GM19239 (cell line): ENCODE data around the gene NOL3.
"Not testable (repeated sequence)": the region's sequence is repeated elsewhere in the genome, so short reads cannot be mapped to it uniquely, and the experiment has no call there.

Experiments used
- DNase-seq: peaks from one replicate; pipeline ENCODE4 v3.0.0; 2011; ENCODE audit warnings: low spot score; ENCODE audit not compliant: insufficient read length
- FAIRE-seq: peaks from 2 replicates; lab custom pipeline; 2011; peaks lifted over from hg19 to GRCh38; lab: Jason Lieb, UNC

The NOL3 gene

DNA sequence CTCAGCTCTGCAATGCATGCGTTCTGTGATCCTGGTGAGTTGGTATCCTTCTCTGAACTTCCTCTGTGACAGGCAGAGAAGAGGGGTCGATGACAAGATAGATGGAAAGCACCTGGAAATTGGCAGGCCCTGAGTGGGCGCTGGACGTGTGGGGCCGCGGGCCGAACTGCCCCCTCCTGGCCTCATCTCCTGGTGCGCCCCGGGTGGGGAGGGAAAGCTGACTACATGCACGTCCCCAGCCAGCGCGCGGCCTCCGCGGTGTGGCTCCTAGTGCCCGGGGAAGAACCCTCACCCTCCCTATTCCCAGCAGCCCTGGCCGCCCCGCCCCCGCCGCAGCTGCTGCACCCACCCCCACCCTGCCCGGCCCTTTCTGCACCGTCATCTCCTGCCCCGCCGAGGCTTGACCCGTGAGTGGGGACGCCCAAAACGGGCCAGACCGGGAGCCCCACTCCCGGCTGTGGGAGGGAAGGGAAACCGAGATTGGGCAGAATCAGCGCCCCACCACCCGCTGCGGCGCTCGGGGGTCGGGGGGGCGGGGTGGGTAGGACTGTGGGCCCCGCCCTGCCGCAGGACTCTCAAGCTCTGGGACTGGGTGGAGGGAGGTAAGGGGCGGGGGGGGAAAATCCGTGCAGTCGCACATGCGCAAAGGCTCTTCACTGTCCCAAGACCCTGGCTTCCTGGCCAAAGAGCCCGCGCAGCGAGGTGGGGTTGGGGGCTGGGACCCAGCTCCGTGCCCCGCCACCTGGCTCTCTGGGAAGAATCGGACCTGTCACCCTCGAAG is at the start of gene NOL3:
Gene NOL3 (plus strand): TSS at position 371 of the 781 bp plus-strand sequence.
- FAIRE-seq = no peak
- peak; percentile 55 for DNase-seq

DNA sequence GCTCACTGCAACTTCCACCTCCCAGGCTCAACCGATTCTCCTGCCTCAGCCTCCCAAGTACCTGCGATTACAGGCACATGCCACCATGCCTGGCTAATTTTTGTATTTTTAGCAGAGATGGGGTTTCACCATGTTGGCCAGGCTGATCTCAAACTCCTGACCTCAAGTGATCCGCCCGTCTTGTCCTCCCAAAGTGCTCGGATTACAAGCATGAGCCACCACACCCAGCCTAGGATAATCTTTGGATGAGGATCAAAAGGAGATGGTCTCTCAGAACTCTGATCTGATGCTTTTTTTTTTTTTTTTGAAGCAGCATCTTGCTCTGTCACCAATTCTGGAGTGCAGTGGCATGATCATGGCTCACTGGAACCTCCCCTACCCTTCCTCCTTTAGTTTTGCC is 47.5 kb upstream of the NOL3 start:
- not testable (repeated sequence) for DNase-seq, FAIRE-seq

DNA sequence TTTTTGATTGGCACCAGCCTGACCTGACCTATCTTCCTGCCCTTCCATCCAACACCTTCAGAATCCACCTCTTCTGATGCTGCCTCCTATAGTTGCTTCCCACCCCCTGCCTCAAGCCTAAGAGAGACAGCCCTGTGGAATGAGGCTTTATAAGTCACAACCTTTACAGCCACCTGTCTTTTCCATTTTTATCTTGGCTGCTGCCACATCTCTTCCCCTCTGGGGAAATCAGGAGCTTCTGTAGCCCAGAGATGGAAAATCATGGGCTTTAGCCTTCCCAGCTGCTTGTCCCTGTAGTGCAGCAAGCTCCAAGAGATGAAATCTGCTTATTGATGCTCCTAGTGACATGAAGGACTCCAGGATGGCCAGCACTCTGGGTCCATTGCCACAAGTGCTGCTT is 41.9 kb upstream of the NOL3 start:
- DNase-seq (no peak), FAIRE-seq (no peak)

DNA sequence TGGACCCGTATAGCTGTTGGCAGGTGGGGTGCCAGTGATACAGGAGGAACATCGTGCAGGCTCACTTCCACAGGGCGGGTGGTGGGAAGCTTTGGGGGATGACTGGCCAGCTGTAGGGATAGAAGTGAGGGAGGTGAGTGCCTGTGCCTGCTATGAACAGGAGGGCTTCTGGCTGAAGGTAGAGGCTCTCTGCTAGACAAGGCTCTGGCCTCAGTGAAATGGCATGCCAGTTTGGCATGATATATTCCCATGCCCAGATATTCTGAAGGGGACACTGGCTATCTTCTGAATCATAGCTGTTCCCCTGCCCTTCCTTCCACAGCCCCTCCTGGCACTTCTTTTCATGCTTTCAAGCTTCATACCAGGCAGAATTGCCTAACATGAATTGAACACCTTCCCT is 41.5 kb upstream of the NOL3 start:
- no peak for DNase-seq
- no peak for FAIRE-seq

DNA sequence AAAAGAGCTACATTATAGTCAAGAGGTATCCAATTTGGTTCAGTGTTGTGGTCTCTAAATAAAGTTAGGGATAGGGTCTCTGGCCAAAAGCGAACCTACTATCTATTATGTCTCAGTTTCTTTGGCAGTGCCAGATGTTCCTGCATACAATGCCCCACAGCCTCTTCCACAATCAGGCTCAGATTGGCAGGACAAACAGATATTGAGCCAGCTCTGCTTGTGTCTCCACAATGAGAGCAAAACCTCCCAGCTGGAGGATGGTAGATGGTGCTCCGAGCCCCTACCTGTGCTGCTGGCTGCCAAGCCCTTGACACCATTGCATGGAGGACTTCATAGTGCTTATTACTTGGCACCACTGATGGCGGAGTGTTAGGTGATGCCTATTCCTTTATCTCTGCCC is 40.9 kb upstream of the NOL3 start:
- FAIRE-seq (no peak), DNase-seq (no peak)

DNA sequence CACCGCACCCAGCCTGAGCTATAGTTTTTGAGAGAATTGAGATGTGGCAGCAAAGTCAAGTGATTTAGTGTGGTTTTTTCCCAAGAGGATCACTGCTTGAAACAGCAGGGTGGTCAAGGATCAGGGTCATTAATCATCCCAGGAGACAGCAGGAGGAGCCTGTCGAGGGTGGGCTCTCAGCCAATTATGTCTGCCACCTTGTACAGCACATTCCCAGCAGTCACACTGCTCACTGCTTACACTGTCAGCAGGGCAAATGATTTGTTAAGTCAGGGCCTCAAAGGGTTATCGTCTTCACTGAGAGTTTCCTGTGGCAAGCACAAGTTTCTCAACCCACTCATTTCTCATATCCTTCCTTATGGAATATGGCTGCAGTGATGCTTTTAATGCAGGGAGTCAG is 32.7 kb upstream of the NOL3 start:
- FAIRE-seq = no peak
- no peak for DNase-seq

DNA sequence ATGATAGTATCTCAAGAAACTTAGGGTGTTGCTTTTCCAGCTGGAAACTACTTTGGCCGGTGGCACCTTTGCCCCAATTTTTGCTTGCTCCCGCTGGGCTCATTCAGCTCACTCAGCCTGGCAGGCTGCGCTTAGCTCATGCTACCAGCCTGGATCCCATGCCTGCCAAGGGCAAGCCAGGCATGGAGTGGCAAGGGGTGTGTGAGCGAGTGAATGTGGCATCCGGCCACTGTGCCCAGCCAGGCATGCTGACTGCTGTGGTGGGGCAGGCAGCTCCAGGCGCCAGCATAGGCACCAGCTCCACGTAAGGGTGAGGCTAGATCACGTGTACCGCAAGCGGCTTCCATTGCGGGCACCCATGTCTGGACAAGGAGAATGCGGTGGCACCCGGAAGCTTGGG is 28.9 kb upstream of the NOL3 start:
- FAIRE-seq (no peak), DNase-seq (no peak)

DNA sequence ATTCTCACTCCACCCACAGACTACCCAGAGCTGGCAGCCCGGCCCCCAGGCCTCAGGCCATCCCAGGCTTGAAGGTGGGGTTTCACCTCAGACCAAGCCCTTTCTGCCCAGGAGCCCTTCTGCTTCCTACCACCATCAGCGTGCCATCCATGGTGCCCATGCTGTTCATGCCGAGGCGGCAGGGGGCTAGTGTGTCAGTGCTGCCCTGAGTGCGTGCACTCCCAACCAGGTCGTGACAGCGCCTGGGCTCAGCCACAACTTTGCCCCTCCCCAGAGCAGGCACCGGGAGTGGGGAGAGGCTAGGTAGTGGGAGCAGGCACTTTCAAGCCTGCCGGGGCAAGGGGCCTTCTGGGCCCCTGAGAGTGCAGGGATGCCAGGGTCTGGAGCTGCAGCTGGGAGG is 28.0 kb upstream of the NOL3 start:
- no peak for FAIRE-seq

DNA sequence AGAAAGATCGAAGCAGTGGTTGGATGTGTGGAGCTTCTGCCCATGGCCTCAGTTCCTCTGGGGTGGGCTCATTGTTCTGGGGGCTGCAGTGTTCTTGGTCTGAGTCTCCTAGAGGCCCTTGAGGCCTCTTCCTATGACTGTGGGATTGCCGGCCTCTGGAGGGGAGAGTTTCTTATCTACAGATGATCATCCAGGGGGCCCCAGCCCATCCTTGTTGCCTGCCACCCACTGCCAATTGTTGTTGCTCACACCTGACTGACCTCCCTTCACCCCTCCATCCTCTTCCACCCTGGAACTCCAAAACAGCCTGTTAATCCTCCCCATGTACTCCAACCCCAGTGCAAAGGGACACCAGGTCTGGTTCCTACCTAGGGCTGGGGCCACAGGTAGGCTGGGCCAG is 25.4 kb upstream of the NOL3 start:
- no peak for FAIRE-seq

More for the DNA sequence above, 28.0 kb upstream of the NOL3 start:
- no peak for DNase-seq

DNA sequence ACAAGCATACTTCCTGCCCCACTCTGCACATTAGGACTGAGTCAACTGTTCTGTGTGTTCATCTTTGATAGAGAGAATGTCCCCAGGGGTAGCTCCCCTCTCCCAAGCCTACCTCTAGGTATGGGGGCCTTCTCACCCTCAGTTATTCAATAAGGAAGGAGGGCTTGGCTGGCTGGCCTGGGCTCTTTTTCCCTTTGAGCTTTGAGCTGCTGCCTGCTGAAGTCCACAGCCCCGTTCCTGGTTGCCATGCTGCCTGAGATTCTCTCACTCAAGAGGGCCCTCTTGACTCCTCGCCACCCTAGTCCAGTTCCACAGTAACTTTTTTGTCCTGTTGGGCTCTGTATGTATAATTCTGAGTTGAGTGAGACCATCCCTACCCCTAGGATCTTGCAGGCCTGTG is 24.6 kb upstream of the NOL3 start:
- FAIRE-seq = no peak
- DNase-seq = no peak

More for the DNA sequence above, 25.4 kb upstream of the NOL3 start:
- DNase-seq = no peak

DNA sequence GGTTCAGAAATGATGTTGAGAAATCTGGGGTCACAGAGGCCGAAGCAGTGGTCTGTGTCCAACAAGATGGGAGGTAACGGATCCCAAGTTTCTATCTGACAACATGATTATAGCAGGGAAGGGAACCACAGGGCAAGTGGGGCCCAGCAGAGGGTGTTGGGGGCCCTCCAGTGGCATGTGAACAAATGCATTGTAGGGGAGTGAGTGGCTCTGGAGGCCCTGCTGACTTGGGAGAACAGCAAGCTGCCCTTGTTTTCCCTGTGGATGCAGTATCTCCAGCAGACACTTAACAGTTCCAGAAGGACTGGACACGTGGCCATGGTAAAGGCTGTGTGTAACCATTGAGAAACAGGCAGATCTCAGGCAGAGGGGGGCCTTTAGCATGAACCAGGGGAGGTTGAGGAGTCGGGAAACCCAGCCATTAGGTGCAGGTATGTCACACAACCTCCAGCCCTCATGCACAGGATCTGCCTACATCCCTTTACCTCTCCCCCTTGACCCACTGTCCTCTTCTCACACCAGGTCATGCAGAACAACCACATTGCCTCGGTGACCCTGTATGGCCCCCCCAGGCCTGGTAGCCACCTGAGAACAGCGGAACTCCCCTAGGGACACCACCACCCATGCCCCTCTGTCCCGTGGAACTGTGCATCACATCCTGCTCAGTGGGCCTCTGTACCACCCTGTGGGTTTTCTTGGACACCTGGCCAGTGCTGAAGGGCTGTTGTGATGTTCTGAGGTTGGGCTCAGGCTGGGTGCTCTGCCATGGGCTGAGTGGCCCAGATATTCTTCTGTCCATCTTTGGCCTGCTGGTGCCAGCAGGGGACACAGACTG is 23.6 kb upstream of the NOL3 start:
- FAIRE-seq = no peak

DNA sequence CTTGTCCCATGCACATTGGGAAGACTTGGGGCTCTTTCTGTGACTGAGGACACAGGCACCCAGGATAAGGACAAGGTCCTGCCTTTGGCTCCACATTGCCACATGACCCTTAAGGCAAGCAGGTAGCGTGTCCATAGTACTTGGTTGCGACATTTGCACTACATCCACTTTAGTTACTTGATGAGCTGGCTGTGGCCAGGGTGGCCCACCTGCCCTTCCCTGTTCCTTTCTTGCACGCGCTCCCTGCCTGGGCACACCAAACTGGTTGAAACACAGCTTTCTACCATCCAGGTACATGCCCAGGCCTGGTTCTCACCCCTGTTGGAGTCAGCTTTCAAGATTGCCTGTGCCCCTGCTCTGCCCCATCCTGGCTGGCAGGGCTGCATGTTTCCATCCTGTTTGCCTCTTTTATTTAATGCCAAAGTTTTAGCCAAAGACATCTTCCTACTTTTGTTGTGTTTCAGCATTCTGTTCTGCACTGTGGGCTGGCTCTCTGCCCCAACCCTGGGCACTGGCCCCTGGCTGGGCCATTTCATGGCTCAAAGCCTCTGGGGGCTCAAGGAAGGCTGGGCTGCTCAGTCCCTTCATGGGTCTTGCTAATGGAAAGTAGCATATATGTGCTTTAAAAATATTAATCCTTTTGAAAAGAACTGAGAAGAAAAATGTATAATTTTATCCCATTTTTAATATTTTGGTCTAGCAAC is 22.7 kb upstream of the NOL3 start:
- DNase-seq (no peak), FAIRE-seq (no peak)

More for the DNA sequence above, 23.6 kb upstream of the NOL3 start:
- no peak for DNase-seq

DNA sequence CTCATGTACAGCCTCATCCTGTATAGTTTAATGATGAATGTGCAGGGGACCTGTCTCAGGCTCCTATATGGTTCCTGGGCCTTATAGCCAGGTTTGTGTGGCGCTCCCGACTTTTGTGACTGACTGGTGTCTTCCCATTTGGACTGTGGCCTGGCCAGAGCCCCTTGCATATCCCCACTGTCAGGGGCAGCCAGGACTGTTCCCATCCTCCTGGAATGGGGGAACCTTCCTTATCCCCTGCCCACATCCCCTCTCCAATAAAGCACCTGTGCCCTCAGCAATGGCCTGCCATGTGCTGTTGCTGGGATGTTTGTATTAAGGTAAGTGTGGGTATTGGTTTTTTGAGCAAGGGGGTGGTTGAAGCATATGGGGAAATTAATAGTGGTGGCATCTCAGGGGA is 22.1 kb upstream of the NOL3 start:
- DNase-seq = no peak
- FAIRE-seq = no peak

DNA sequence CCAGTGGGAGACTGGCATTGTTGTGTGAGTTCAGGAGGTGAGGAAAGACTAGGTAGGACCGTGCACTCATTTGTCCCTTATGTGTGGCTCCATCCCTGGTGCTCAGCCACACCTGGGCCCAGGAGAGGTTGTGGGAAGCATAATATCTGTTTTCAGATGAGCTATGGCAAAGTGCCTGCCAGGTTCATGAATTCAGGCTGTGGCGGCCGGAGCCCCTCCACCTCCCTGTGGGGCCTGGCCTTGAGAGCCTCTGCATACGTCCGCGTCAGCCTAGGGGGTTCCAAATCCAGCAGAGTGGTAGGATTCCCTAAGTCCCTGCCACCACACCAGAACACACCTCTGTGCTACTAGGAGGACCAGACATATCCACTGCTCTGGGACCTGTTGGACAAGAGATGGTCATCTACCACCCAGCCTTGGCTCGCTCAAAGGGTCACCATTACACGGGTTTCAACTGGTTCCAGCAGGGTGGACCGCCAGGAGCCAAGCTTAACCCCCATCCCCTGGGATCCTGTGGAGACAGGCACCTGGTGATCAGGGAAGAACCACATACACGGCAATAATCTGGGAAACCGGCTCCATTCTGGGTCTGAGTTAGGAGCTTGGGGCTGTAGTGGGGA is 21.6 kb upstream of the NOL3 start:
- DNase-seq = no peak

DNA sequence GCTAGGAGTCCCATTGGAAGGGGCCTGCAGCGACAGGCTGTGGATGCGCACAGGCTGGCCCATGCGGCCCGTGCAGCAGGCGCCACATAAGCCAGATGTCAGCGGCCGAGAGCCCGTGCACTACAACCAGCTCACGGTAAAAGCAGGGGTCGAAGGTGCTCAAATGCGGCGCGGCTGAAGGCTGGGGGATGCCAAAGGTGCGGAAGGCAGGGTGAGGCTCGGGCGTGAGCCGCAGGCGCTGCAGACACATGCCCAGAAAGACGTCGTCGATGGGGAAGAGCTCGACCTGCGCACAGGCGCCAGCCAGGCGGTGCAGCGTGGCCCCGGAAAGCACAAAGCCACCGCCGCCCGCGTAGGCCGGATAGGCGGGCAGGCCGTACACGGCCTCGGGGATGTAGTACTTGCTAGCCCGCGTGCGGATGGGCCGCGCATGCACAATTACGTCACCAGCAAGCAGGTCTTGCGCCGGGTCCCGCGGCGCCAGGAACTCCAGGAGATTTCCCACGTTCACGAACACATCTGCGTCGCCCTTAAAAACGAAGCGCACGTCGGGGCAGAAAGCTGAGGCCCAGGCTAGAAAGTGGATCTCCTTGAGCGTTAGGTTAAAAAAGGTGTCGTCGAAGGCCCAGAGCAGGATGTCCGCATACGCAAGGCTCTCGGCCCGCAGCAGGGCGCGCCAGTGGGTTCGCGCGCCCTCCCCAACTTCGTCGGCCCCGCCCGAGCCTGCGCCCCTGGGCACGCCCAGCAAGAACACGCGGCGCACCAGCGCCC is 20.9 kb upstream of the NOL3 start:
- FAIRE-seq (no peak), DNase-seq (no peak)

More for the DNA sequence above, 21.6 kb upstream of the NOL3 start:
- FAIRE-seq = no peak

DNA sequence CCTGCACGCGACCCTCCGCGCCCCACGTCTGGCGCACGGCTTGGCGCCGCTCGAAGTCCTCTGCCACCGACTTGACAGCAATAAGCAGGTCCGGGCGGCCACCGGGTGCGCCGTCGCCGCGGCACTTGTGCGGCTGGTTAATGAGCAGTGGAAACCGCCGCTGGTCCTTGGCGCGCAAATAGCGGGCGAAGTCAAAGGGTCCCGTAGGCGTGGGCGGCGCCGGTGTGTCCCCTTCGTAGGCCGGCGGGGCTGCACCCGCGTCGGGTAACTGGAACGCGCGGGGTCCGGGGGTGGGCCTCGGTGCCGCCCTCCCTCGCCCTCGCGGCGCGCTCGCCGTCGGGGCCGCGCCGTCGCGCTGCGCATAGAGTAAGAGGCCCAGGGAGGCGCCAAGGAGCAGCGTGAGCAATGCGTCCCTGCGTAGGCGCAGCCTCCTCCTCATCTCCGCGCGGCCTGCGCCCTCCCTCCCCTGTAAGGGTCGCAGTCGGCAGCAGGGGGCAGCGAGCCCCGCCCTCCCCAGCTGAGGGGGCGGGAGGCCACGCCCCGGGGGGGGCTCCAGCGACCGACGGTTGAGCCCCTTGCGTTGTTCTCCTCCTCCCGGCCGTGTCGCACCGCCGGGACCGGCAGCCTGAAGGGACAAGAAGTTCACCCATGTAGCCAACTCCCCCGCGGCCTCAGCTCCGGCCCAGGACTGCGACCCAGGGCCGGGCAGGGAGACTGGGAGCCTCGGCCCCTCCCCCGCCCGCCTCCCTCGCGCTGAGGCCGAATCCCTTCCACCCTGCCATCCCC is 20.1 kb upstream of the NOL3 start:
- DNase-seq = peak; percentile 72
- FAIRE-seq = no peak

DNA sequence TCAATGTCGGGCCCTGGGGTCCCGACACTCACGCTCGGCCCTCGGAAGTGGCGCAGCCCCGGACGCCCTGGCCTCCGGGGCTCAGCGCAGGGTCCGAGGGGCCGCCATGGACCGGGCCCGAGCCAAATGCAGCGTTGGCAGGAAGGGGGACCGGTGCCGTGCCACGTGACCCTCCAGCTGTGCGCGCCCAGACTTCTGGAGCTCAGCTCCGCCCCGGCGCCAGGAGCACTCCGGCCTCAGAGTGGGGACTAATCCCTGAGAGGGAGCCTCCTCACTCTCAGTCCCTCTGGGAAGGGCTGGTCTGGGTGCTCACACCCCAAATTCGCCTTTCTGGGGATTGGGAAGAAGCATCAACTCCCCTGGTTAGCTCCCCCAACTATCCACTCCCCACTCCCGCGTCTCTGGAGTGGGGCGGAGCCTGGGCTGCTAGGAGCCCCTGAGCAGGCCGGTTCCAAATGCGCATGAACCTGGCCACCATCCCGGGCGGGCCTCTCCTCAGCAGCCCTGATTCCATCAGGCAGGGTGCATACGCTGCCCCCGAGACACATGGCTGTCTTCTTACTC is 19.4 kb upstream of the NOL3 start, which contains the start of gene B3GNT9:
Gene B3GNT9 (minus strand): TSS at position 166 of the 564 bp plus-strand sequence. CDS start 513 bp downstream, outside the sequence.
- DNase-seq (peak; percentile 78), FAIRE-seq (no peak)

DNA sequence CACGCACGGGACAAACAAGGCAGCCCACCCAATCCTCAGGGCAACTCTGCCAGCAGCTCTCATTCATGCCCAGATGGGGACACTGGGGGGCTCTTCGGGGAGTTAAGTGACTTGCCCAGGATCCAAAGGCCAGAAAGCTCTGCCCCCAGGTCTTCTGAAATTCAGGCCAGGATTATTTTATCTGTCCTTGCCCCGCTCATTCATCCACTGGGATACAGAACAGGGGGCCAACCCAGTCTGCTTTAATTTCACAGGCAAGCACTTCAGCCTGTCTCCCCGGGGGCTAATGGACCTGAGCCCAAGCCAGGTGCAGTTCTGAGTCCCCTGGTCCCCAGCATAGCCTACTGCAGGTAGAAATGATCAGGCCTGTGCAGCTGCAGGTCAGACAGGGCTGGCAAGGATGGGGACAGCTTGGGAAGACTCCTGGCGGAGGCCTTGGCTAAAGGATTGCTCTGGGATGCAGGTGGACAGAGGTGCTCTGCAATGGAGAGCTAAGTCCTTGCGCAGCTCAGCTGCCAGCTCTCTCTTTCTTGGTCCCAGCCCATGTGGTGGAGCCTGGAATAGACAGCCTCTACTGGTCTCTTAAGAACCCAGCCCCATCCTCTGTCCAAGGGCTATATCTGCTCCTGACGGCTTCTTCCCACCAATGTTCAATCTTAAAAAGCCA is 18.8 kb upstream of the NOL3 start:
- DNase-seq (no peak), FAIRE-seq (no peak)
